ENCODE results near the gene ZNF496.

GRCh38 chr1:247273013-247273412 lies 58.7 kb downstream of the ZNF496 start:
- TF ChIP-seq POLR2A (IDR thresholded peaks at IDR 0.05) (no peak), CTCF (IDR thresholded peaks at IDR 0.05) (no peak), EP300 (IDR thresholded peaks at IDR 0.05) (no peak)
